Erythroblast (primary cell): ENCODE data around the gene LRP1B.

Experiments used
- GATA1 ChIP-seq: IDR thresholded peaks from 2 replicates; pipeline ENCODE4 v1.6.1; 2011; ENCODE audit warnings: low read depth, mild to moderate bottlenecking, control low read depth, low read length, moderate library complexity
- POLR2A ChIP-seq: IDR thresholded peaks from 2 replicates; pipeline ENCODE4 v1.6.1; 2011; ENCODE audit warnings: mild to moderate bottlenecking, low read length

DNA sequence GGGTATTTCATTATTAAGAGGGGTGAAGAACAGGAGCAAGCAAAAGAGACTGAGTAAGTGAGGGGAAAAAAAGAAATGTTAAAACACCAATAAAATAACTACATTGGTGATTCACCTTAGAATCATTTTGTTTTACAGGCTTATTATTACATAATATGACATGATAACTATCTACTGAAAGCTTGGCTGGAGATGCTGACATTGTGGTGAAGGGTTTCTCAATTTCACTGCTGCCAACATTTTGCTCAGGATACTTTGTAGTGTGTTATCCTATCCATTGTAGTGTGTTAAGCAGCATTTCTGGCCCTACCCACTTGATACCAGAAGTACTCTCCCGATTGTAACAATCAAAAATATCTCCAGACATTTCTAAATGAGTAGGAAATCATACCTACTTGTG is 1786.0 kb downstream of the LRP1B start:
- TF ChIP-seq POLR2A (no peak), GATA1 (no peak)
